ENCODE data around the gene SSR3. TPM values are rescaled to one million over a fixed set of nuclear protein-coding genes. Genes with fewer than 3 reads are reported as not detected.

The SSR3 gene
- total RNA-seq, 4 donors from 2014 or later, result 96.8 to 172 (median 128) TPM

- no peak overlapping the region for H3K4me3 ChIP-seq
- DNase-seq, result no peak
- H3K27me3 ChIP-seq, result no peaks in the 10 kb centered on the region
- TF ChIP-seq CTCF (IDR thresholded peaks at IDR 0.05) (no peak), POLR2A (IDR thresholded peaks at IDR 0.05) (no peak)
- H3K27ac ChIP-seq, result peak overlapping the region in 1 of 2 donors; percentile 41
- H3K9me3 ChIP-seq, result no peaks in the 10 kb centered on the region
- H3K4me1 ChIP-seq, result no peaks in the 10 kb centered on the region
- H3K36me3 ChIP-seq, result no peaks in the 10 kb centered on the region
- intact Hi-C loops (cut with DNase I; ENCODE audit: low total_unique reads), result no loop called here
These were observed 38.0 kb downstream of the SSR3 start for GRCh38 chr3:156516961-156517360.

- no peak for DNase-seq
- TF ChIP-seq POLR2A (IDR thresholded peaks at IDR 0.05) (no peak), CTCF (IDR thresholded peaks at IDR 0.05) (no peak)
- peak overlapping the region in 1 of 2 donors; percentile 41 for H3K27ac ChIP-seq
- intact Hi-C loops (cut with DNase I; ENCODE audit: low total_unique reads), result no loop called here
- H3K36me3 ChIP-seq, result no peaks in the 10 kb centered on the region
- H3K27me3 ChIP-seq, result no peaks in the 10 kb centered on the region
- H3K4me1 ChIP-seq, result no peaks in the 10 kb centered on the region
- H3K9me3 ChIP-seq, result no peaks in the 10 kb centered on the region
- H3K4me3 ChIP-seq, result no peak overlapping the region
These were observed 38.6 kb downstream of the SSR3 start for GRCh38 chr3:156516284-156516683.

GRCh38 chr3:156513619-156514018 is 41.3 kb downstream of the SSR3 start:
- Histone ChIP-seq H3K4me1 (no peaks in the 10 kb centered on the region), H3K9me3 (no peaks in the 10 kb centered on the region), H3K27ac (no peak overlapping the region), H3K27me3 (no peaks in the 10 kb centered on the region), H3K4me3 (no peak overlapping the region), H3K36me3 (no peaks in the 10 kb centered on the region)
- DNase-seq, result no peak
- intact Hi-C loops (cut with DNase I; ENCODE audit: low total_unique reads), result loop anchor here (5.0 kb wide), 1 partner anchor 361 kb away; no protein-coding TSS in a partner anchor
- TF ChIP-seq CTCF (IDR thresholded peaks at IDR 0.05) (no peak), POLR2A (IDR thresholded peaks at IDR 0.05) (no peak)

GRCh38 chr3:156511987-156512677 is 42.8 kb downstream of the SSR3 start:
- Histone ChIP-seq H3K4me1 (no peaks in the 10 kb centered on the region), H3K27me3 (no peaks in the 10 kb centered on the region), H3K9me3 (no peaks in the 10 kb centered on the region), H3K36me3 (no peaks in the 10 kb centered on the region), H3K27ac (no peak overlapping the region), H3K4me3 (no peak overlapping the region)
- intact Hi-C loops (cut with DNase I; ENCODE audit: low total_unique reads), result loop anchor here (5.0 kb wide), 1 partner anchor 360 kb away; no protein-coding TSS in a partner anchor
- TF ChIP-seq CTCF (IDR thresholded peaks at IDR 0.05), result no peak
- no peak for TF ChIP-seq POLR2A (IDR thresholded peaks at IDR 0.05)
- DNase-seq, result no peak

Data from uterus (tissue), 4 donors.